SK-N-MC (cell line): ENCODE measurements around the gene TMEM145.

Experiments used
- EZH2 ChIP-seq: fragments of 200-600 bp; sonication (generic); IDR thresholded peaks from one replicate; pipeline ENCODE4 v1.6.1; 2017; ENCODE audit warnings: antibody characterized with exemption
- FOXP2 ChIP-seq: optimal IDR thresholded peaks from 2 replicates; pipeline ENCODE3; 2011; ENCODE audit warnings: mild to moderate bottlenecking, moderate library complexity; ENCODE audit not compliant: insufficient read depth; ENCODE audit errors: extremely low read length, control extremely low read depth
- POLR2AphosphoS5 ChIP-seq: IDR thresholded peaks from 2 replicates; pipeline ENCODE4 v1.6.1; 2012; ENCODE audit warnings: mild to moderate bottlenecking, low read depth, low read length, borderline replicate concordance

DNA sequence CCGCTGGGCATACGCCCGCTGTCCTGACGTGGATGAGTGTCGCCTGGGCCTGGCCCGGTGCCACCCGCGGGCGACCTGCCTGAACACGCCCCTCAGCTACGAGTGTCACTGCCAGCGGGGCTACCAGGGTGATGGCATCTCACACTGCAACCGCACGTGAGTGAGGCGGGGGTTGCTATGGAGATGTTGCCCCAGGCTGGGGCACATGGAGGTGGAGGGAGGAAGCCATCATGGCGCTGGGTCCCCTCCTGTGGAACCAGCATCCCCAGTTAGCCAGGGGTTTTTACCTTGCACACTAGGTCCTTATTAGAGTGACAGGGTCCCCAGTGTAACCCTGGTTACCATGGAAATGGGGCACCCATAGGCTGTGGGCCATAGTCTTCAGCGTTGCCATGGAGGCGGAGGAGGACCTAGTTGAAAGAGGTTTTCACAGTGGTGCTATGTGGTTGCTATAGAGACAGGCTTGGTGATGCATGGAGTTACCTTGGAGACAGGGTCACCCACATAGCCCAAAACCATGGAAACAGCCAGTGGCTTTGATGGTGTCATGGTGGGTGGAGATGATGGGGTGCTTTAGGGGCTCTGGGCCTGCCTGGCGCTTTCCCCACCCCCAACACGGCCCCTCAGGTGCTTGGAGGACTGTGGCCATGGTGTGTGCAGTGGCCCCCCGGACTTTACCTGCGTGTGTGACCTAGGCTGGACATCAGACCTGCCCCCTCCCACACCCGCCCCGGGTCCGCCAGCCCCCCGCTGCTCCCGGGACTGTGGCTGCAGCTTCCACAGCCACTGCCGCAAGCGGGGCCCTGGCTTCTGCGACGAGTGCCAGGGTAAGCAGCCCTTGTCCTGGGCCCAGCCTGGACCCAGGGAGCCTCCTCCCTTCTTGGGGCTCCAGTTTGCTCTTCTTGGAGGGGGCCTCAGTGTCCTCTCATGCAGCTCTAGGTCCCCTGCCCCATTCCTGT, 39.5 kb downstream of the TMEM145 start:
- TF ChIP-seq EZH2 (no peak), POLR2AphosphoS5 (no peak), FOXP2 (no peak)
